NCI-H526 (cell line): ENCODE data around the gene C1orf105.
"Not testable (repeated sequence)": the region's sequence is repeated elsewhere in the genome, so short reads cannot be mapped to it uniquely, and the experiment has no call there.

Experiments
- DNase-seq, 2 experiments: peaks; one replicate each; lab custom pipeline; 2025; lab: John Stamatoyannopoulos, UW

Gene C1orf105

DNA sequence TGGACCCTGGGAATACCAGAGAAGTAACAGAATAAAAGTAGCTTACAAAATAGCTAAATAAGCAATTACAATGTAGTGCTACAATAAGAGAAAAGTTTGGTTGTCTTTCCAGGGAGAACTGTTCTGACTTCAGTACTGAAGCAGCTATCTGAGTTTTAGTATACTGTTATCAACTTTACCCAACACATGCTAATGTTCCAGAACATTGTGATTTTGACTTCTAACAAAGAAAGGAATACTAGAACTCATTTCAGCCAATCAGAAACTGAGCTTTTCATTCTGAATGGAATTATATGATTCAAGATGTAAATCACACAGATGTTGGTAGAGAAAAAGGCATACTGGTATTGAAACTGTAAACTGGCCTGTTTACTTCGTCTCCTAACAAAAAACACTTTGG lies at the start of gene C1orf105:
C1orf105 (plus strand) TSS at position 301 of the 400 bp plus-strand sequence. CDS start 201 bp downstream, outside the sequence.
- no peak for DNase-seq

DNA sequence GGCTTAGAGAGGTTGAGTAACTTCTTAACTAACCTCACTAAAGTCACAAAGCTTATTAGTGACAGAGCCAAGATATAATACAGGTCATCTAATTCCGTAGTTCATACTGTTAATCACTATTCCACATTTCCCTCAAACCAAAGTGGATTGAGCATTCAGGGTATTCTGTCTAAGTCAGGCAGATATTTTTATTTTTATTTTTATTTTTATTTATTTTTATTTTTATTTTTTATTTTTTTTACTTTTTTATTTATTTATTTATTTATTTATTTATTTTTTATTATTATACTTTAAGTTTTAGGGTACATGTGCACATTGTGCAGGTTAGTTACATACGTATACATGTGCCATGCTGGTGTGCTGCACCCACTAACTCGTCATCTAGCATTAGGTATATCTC lies 48.8 kb upstream of the C1orf105 start:
- DNase-seq: not testable (repeated sequence)

DNA sequence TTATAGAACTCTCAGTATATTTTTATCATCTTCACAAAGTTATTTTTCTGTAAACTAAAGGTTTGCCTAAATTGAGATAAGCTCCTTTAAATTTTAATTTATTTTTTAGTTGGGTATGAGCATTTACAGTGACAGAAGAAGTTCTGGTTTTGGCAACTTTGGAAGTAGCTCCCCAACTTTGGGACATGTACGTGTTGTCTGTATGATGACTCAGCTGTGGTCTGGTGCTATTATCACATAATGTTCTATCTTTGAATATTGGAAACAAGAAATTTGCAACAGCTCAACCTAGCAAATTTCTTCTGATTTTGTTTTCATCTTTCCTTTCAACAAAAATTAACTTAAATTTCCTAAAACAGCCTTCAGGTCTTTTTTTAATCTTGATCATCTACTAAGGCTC lies 46.6 kb upstream of the C1orf105 start:
- DNase-seq: no peak

- DNase-seq: no peak
These were observed 45.3 kb upstream of the C1orf105 start for GRCh38 chr1:172375211-172375631.

GRCh38 chr1:172376431-172376830 lies 44.1 kb upstream of the C1orf105 start:
- peak; percentile 44 to 73 for DNase-seq

DNA sequence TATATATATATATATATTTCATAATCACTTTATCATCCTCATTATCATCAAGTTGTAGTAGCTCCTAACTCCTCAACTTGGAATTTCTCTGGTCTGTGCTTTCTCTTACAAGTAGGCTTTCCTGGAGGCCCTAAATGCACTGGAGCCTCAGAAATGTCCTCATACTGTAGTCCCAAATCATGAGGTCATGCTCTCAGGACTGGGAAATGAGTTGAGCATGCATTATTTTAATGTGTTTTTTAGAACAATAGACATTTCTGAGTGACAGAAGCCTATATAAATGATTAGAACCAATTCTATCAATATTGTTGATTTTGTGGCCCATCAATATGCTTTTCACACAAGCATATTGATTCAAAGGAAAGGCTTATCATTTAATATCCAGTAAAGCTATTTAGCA lies 42.9 kb upstream of the C1orf105 start:
- no peak for DNase-seq

GRCh38 chr1:172378109-172378760 lies 42.2 kb upstream of the C1orf105 start:
- peak; percentile 52 to 58 for DNase-seq

DNA sequence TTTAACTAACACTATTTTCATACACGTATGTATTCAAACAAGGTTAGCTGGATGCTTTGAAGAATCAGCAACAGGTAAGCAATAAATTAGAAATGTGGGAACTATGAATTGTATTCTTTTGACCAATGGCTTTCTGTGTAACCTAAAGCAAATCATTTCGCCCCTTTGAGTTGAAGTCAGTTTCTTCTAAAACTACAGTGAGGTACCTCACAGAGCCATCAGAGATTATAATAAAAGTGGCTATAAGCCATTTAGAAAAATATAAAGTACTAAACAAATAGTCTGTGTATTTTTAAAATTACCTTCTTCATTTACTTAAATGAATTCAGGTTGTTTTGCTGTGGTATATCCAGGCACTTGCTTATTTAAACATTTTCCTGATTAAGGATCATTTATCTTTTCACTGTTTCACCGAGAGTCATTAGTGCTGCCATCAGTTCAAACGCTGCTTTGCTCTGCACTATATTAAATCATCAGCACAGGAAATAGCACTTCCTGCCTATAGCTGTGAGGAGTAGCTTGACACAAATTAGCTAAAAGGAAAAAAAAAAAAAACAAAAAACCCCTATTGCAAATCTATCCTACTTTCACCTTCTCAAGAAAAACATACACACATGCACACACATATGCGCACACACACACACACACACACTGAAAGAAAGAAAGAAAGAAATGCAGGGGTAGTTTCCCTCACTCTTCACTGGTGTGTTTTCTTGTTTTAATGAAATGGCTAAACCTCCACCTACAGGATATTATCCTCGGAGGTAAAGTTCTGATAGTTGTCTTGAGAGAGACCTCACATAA lies 39.8 kb upstream of the C1orf105 start:
- DNase-seq: no peak

GRCh38 chr1:172381946-172382345 lies 38.5 kb upstream of the C1orf105 start:
- DNase-seq: no peak

DNA sequence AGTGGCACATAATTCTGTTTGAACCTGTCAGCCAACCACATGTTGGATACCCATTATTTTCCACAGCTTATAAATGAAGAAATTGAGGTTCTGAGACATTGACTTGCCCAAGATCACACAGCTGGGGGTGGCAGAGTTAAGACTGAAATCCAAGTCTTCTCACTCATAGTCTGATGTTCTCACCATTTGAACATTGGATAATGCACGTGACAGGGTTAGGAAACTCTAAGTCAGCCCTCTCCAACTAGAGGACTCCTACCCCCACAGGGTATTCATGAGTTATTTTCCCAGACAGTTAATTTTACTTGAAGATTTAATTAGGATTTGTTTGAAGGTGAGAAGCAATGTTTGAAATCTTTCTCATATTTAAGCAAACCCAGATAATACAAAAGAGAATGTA lies 38.1 kb upstream of the C1orf105 start:
- no peak for DNase-seq

- no peak for DNase-seq
These were observed 37.5 kb upstream of the C1orf105 start for GRCh38 chr1:172382990-172383389.

DNA sequence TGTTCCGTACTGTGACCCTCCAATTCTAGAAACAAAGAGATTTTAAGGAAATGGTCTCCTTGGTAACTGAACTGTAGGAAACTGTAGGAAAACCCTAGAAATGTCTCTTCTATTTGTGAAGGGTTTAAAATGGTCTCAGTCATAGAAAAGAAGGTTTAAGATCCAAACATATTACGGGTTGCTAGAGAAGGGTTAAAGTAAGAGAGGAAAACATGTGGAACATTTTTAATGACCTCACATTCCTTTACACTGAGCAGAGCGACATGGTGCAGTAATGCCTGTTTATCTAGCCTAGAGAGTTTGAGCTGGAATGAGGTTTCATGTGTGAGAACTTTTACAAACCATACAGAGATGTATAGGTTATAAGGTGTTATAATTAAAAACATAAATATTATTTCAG lies 36.9 kb upstream of the C1orf105 start:
- DNase-seq: no peak

GRCh38 chr1:172384656-172385055 lies 35.8 kb upstream of the C1orf105 start:
- no peak for DNase-seq

- no peak for DNase-seq
These were observed 34.4 kb upstream of the C1orf105 start for GRCh38 chr1:172386046-172386445.

GRCh38 chr1:172388490-172388889 lies 32.0 kb upstream of the C1orf105 start:
- no peak for DNase-seq

GRCh38 chr1:172390301-172390682 lies 30.2 kb upstream of the C1orf105 start:
- DNase-seq: no peak

DNA sequence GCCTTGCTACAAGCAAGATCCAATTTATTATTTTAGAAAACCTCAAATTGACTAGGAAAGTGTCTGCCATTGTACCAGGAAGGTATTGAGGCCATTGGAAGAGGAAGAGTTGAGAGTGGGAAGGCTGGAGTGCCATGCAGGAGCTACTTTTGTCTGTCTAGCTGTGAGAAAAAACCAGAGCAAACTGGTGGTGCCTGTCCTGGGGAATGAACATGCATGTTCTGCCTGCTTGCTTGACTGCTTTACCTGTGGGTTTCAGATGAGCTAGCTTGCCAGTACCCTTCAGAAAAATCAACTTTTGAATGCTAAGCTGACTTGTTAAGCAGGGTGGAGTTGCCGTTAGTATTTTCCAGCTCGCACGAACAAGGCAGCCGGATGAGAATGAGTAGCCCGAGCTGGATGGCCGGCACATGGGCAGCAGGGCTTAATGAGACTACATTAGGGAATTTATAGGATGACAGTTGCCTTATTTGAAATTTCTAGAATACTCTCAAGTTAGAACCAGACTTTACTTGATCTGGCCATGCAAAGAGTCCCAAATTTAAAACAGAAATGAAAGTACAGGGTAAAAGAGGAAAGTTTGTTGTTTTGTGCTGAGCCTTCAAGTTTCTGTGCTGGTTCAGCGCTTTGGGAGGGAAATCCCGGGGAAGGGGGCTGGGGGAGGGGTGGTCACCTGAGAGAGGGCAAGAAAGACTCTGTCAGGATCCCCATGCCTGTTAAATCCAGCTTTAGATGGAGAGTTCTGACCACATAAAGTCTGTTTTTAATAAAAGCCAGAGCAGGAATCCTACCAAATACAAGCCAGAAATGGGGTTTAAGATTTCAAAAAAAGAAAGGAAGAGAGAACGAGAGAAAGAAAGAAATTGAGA lies 29.6 kb upstream of the C1orf105 start:
- DNase-seq: no peak

DNA sequence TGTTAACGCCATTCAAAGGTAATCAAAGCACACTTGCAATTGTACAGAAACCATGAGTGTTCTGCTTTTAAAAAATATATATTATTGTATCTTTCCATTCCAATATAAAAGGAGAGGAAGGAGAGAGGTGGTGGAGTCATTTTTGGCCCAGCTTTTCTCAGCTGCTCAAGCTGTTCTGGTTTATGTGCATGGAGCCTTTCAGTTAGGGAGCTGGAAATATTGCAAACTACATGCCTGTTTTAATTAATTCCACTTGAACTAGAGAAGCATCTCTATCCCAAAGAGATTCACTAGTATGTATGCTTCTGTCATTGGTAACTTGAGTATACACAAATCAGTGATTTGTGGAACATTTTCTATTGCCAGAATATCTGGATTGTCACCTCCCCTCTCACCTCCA lies 28.5 kb upstream of the C1orf105 start:
- no peak for DNase-seq

GRCh38 chr1:172393354-172393753 lies 27.1 kb upstream of the C1orf105 start:
- no peak for DNase-seq

- DNase-seq: no peak
These were observed 26.2 kb upstream of the C1orf105 start for GRCh38 chr1:172394141-172394751.

DNA sequence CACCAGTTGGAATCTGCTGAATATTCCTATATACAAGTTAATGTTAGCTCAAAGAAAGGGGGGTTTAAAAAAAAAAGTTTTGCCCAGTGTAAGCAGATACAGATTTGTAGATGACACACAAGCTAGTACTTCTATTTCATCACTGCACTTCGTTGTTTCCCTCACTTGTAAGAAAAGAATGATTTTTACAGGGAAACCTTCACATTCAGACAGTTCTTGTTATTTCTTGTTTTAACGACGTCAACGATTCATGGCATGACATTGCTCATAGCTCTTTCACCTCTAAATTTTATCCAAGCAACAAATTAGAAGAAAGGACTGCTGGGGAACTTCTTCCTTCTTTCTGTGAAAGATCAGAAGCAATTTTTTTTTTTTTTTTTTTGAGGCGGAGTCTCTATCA lies 25.7 kb upstream of the C1orf105 start:
- no peak for DNase-seq

DNA sequence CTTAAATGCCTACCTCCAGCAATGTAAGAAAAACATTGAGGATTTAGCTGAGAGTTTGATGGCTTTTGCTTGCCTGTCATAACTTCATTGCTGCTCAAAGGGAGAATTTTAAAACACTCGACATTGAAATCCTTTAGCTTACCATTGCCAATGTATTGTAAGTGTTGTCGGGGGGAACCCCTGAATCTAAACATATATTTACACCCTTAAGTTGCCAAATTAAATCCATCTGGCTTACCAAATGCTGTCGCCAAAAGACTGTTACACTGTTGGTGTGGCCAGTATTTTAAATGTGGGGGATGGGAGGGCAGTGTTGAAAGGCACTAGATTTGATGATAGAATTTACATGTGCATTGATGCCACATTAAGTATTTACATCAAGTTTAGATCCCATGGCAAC lies 24.9 kb upstream of the C1orf105 start:
- DNase-seq: no peak
